Measurements from ENCODE around the gene TDRD7.

DNA sequence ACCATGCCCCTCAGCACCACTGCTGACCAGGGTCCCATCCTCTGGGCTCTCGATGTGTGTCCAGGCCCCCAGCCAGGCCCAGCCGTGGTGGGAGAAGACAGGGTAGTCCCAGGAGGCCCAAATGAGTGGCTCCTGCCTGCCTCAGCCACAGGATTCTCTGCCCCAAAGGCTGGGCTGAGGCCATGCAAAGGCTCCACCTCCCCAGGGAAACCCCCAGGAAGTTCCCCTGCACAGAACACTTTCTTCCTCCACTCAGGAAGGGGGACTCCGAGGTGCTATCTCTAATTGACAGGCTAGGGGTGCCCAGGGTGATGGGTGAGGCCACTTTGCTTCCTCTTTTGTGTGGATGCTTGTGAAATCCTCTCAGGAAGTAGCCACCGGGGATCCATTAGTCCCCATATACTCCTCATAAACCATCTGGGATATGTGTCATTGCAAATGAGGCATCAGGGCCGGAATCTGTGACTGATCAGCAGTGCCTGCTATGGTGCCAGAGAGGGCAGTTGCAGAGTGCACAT lies 23.1 kb upstream of the TDRD7 start:
- TF ChIP-seq, protein P1, sequence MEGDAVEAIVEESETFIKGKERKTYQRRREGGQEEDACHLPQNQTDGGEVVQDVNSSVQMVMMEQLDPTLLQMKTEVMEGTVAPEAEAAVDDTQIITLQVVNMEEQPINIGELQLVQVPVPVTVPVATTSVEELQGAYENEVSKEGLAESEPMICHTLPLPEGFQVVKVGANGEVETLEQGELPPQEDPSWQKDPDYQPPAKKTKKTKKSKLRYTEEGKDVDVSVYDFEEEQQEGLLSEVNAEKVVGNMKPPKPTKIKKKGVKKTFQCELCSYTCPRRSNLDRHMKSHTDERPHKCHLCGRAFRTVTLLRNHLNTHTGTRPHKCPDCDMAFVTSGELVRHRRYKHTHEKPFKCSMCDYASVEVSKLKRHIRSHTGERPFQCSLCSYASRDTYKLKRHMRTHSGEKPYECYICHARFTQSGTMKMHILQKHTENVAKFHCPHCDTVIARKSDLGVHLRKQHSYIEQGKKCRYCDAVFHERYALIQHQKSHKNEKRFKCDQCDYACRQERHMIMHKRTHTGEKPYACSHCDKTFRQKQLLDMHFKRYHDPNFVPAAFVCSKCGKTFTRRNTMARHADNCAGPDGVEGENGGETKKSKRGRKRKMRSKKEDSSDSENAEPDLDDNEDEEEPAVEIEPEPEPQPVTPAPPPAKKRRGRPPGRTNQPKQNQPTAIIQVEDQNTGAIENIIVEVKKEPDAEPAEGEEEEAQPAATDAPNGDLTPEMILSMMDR (conservative IDR thresholded peaks at IDR 0.05; ENCODE audit: low read depth, low read length) = no peak
- TF ChIP-seq EZH2 (IDR thresholded peaks at IDR 0.05; ENCODE audit: borderline replicate concordance, low read depth, low read length, poor library complexity, severe bottlenecking) = no peak

Data from A673 (cell line).